HG03521 (cell line): Measurements from ENCODE around the gene GALNT16.
"Not testable (repeated sequence)": the region's sequence is repeated elsewhere in the genome, so short reads cannot be mapped to it uniquely, and the experiment has no call there.

ENCODE experiments used
- ATAC-seq: cut with Tn5 transposase; IDR thresholded peaks from one replicate; pipeline ENCODE4 v1.9.1; 2021; ENCODE audit warnings: mild to moderate bottlenecking, moderate library complexity; ENCODE audit not compliant: unreplicated experiment

The GALNT16 gene

GRCh38 chr14:69259168-69259526 is 811 bp upstream of the GALNT16 start:
- ATAC-seq = no peak

GRCh38 chr14:69260190-69260860 is 367 bp downstream of the GALNT16 start:
- ATAC-seq = no peak

GRCh38 chr14:69260861-69261564 is 1.1 kb downstream of the GALNT16 start:
- no peak for ATAC-seq

GRCh38 chr14:69261761-69262331 is 1.9 kb downstream of the GALNT16 start:
- no peak for ATAC-seq

- ATAC-seq = no peak
Measured at GRCh38 chr14:69262516-69262915, 2.6 kb downstream of the GALNT16 start.

GRCh38 chr14:69263364-69263763 is 3.4 kb downstream of the GALNT16 start:
- no peak for ATAC-seq

GRCh38 chr14:69263771-69264170 is 3.8 kb downstream of the GALNT16 start:
- no peak for ATAC-seq

- ATAC-seq = no peak
Measured at GRCh38 chr14:69266572-69267345, 6.8 kb downstream of the GALNT16 start.

- ATAC-seq = no peak
Measured at GRCh38 chr14:69267492-69267891, 7.5 kb downstream of the GALNT16 start.

GRCh38 chr14:69268223-69268622 is 8.3 kb downstream of the GALNT16 start:
- ATAC-seq = no peak

- no peak for ATAC-seq
Measured at GRCh38 chr14:69268763-69269162, 8.8 kb downstream of the GALNT16 start.

- no peak for ATAC-seq
Measured at GRCh38 chr14:69269381-69269780, 9.4 kb downstream of the GALNT16 start.

GRCh38 chr14:69270097-69270496 is 10.1 kb downstream of the GALNT16 start:
- ATAC-seq = no peak

- no peak for ATAC-seq
Measured at GRCh38 chr14:69270795-69271708, 11.1 kb downstream of the GALNT16 start.

- ATAC-seq = no peak
Measured at GRCh38 chr14:69274321-69274720, 14.4 kb downstream of the GALNT16 start.

GRCh38 chr14:69275331-69275730 is 15.4 kb downstream of the GALNT16 start:
- no peak for ATAC-seq

GRCh38 chr14:69277356-69277755 is 17.4 kb downstream of the GALNT16 start:
- ATAC-seq = not testable (repeated sequence)

- no peak for ATAC-seq
Measured at GRCh38 chr14:69280746-69281291, 20.9 kb downstream of the GALNT16 start.

- no peak for ATAC-seq
Measured at GRCh38 chr14:69281450-69282169, 21.7 kb downstream of the GALNT16 start.

- ATAC-seq = no peak
Measured at GRCh38 chr14:69282448-69282847, 22.5 kb downstream of the GALNT16 start.
